CD4-positive, CD25-positive, alpha-beta regulatory T cell (primary cell): ENCODE data around the gene SLC7A5. TPM values are rescaled to one million over a fixed set of nuclear protein-coding genes. Genes with fewer than 3 reads are reported as not detected.
"Not testable (repeated sequence)": the region's sequence is repeated elsewhere in the genome, so short reads cannot be mapped to it uniquely, and the experiment has no call there.

ENCODE experiments used
- ATAC-seq, 2 donors: fragments of 150-1000 bp; cut with Tn5 transposase; one replicate each; pipeline ENCODE4 v1.10.0; 2021; ENCODE audit warnings: low read depth in 2 of 2, moderate number of reproducible peaks in 2 of 2, moderate library complexity in 1 of 2
- DNase-seq, 3 donors: peaks; one replicate each; pipeline versions ENCODE4 v3.0.0 to v3.0.0-alpha.2; 2012 to 2022; ENCODE audit warnings: mixed read lengths in 1 of 3
- H3K27ac ChIP-seq: one replicate; pipeline ENCODE4 v1.7.0; 2013; ENCODE audit warnings: mild to moderate bottlenecking, low read length; ENCODE audit not compliant: insufficient read depth, poor library complexity, severe bottlenecking
- H3K27me3 ChIP-seq: one replicate; pipeline ENCODE4 v1.7.0; 2013; ENCODE audit warnings: low read length; ENCODE audit not compliant: control insufficient read depth, insufficient read depth
- H3K36me3 ChIP-seq: one replicate; pipeline ENCODE4 v1.7.0; 2013; ENCODE audit warnings: mild to moderate bottlenecking, low read length, moderate library complexity; ENCODE audit not compliant: control insufficient read depth, insufficient read depth
- H3K4me1 ChIP-seq: 2 replicates; pipeline ENCODE4 v1.7.0; 2013; ENCODE audit warnings: mild to moderate bottlenecking, low read length; ENCODE audit not compliant: insufficient read depth, control insufficient read depth, poor library complexity, severe bottlenecking
- H3K4me3 ChIP-seq: one replicate; pipeline ENCODE4 v1.7.0; 2013; ENCODE audit warnings: low read depth, mild to moderate bottlenecking, low read length, moderate library complexity
- H3K9me3 ChIP-seq, 2 experiments: 1 replicate in 1 of 2; 2 replicates in 1 of 2; pipeline ENCODE4 v1.7.0; 2013; ENCODE audit warnings: low read length in 2 of 2, mild to moderate bottlenecking in 1 of 2, moderate library complexity in 1 of 2; ENCODE audit not compliant: control insufficient read depth in 2 of 2
- H3K27ac Mint-ChIP-seq, 3 donors: one replicate each; pipeline ENCODE4 v1.8.0; 2020 to 2022; ENCODE audit warnings: mild to moderate bottlenecking in 3 of 3, mixed read lengths in 3 of 3, moderate library complexity in 2 of 3
- H3K27me3 Mint-ChIP-seq: one replicate; pipeline ENCODE4 v1.8.0; 2022; ENCODE audit warnings: mild to moderate bottlenecking, mixed read lengths
- H3K36me3 Mint-ChIP-seq: one replicate; pipeline ENCODE4 v1.8.0; 2020; ENCODE audit warnings: mixed read lengths
- H3K4me1 Mint-ChIP-seq, 4 donors: one replicate each; pipeline ENCODE4 v1.8.0; 2020 to 2022; ENCODE audit warnings: mixed read lengths in 4 of 4, mild to moderate bottlenecking in 1 of 4
- H3K4me3 Mint-ChIP-seq, 4 donors: one replicate each; pipeline ENCODE4 v1.8.0; 2020 to 2022; ENCODE audit warnings: mild to moderate bottlenecking in 4 of 4, mixed read lengths in 4 of 4, moderate library complexity in 3 of 4
- H3K9me3 Mint-ChIP-seq, 7 donors: one replicate each; pipeline ENCODE4 v1.8.0; 2020 to 2022; ENCODE audit warnings: mixed read lengths in 7 of 7, mild to moderate bottlenecking in 3 of 7, moderate library complexity in 2 of 7
- polyA plus RNA-seq, 4 donors: library from polyadenylated mRNA; unstranded; fragments of 300-500 nt; fragmentation: Illumina TruSeq; gene quantifications; one replicate each; pipeline ENCODE4 v1.2.3, GENCODE V29; 2021
- total RNA-seq: library from RNA; stranded (reverse); gene quantifications from one replicate; pipeline ENCODE4 v1.2.3, GENCODE V29; 2022

The SLC7A5 gene
- total and polyA plus RNA-seq, 5 donors from 2014 or later: 10.3 to 111 (median 12.3) TPM

DNA sequence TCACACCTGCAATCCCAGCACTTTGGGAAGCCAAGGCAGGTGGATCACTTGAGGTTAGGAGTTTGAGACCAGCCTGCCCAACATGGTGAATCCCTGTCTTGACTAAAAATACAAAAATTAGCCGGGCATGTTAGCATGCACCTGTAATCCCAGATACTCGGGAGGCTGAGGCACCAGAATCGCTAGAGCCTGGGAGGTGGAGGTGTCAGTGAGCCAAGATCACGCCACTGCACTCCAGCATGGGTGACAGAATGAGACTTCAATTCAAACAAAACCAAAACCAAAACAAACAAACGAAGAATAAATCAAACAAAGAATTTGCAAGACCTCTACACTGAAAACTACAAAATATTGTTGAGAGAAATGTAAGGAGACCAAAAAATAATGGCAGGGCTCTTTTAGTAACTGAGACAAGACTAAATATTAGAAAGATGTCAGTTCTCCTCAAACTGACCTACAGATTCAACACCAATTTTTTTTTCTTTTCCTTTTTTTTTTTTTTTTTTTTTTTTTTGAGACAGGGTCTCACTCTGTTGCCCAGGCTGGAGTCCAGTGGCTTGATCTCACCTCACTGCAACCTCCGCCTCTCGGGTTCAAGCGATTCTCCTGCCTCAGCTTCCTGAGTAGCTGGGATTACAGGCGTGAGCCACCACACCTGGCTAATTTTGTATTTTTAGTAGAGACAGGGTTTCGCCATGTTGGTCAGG lies 80.4 kb downstream of the SLC7A5 start:
- DNase-seq, ATAC-seq, H3K4me1 ChIP-seq, H3K36me3 Mint-ChIP-seq, H3K27ac Mint-ChIP-seq, H3K27me3 ChIP-seq, H3K27me3 Mint-ChIP-seq, H3K9me3 ChIP-seq, H3K36me3 ChIP-seq, H3K27ac ChIP-seq, H3K9me3 Mint-ChIP-seq, H3K4me1 Mint-ChIP-seq, H3K4me3 ChIP-seq, H3K4me3 Mint-ChIP-seq: not testable (repeated sequence)

DNA sequence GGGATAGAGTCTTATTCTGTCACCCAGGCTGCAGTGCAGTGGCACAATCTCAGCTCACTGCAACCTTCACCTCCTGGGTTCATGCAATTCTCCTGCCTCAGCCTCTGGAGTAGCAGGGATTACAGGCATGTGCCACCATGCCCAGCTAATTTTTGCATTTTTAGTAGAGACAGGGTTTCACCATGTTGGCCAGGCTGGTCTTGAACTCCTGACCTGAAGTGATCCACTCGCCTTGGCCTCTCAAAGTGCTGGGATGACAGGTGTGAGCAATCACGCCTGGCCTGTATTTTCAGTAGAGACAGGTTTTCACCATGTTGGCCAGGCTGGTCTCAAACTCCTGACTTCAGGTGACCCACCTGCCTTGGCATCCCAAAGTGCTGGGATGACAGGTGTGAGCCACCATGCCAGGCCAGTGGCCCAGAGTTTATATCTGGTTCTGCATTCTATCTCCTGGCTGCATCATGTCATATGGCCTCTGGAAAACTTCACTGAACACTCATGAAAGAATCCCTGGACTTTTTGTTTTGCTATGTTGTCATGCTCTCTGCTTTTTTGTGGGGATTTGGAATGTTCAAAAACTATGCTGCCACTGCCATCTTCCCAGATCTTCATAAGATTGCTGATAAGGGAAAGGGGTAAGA lies 81.7 kb downstream of the SLC7A5 start:
- H3K36me3 Mint-ChIP-seq, H3K4me3 Mint-ChIP-seq, H3K4me1 Mint-ChIP-seq, H3K27me3 Mint-ChIP-seq, H3K9me3 Mint-ChIP-seq, H3K9me3 ChIP-seq, DNase-seq, ATAC-seq, H3K27ac ChIP-seq, H3K36me3 ChIP-seq, H3K4me1 ChIP-seq, H3K27ac Mint-ChIP-seq, H3K27me3 ChIP-seq, H3K4me3 ChIP-seq: not testable (repeated sequence)

DNA sequence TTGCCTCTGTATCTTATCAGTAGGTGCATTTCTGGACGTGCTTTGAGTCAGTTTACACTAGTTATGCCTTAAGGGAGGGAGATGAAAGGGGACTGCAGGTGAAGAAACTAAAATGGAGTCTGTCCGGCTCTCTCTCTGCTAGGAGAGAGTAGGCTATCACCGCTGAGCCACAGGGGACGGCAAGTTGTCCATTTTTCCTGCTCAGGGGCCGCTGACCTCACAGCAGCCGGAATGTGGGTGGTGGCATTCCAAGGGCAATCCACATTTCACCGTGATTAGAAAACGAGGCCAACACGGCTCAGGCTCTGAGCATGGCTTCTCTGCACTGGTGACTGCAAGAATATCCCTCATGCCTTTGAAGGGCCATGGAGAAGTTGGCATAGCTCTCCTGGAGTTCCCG lies 84.5 kb downstream of the SLC7A5 start:
- H3K36me3 ChIP-seq: no peaks in the 10 kb centered on the region
- no peaks in the 10 kb centered on the region for H3K27me3 ChIP-seq
- Mint-ChIP-seq H3K4me3 (no peak overlapping the region), H3K9me3 (peaks cover 0 to 3% (median 0%) of the 10 kb centered on the region in 7 donors), H3K36me3 (no peaks in the 10 kb centered on the region), H3K27me3 (peaks cover 8% of the 10 kb centered on the region), H3K27ac (no peak overlapping the region), H3K4me1 (peaks cover 5 to 17% (median 14%) of the 10 kb centered on the region in 4 donors)
- ATAC-seq (no peak), DNase-seq (no peak)
- no peak overlapping the region for H3K4me3 ChIP-seq
- no peak overlapping the region for H3K27ac ChIP-seq
- H3K9me3 ChIP-seq: no peaks in the 10 kb centered on the region
- peaks cover 18% of the 10 kb centered on the region for H3K4me1 ChIP-seq

DNA sequence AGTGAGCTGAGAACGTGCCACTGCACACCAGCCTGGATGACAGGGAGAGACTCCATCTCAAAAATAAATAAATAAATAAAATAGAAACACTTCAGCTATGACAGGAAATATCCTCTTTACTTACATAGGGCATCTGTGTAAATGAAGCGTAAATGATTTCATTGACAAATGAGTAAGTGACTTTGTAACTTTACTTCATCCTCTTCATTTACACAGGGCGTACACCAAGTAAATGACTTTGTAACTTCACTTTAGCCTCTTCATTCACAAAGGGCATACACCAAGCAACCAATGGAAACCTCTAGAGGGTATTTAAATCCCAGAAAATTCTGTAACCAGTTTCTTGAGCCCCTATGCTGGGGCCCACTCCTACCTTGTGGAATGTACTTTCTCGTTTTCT lies 87.3 kb downstream of the SLC7A5 start:
- DNase-seq (no peak), ATAC-seq (no peak)
- Mint-ChIP-seq H3K36me3 (no peaks in the 10 kb centered on the region), H3K27me3 (peaks cover 8% of the 10 kb centered on the region), H3K4me3 (no peak overlapping the region), H3K27ac (no peak overlapping the region), H3K4me1 (peaks cover 9 to 39% (median 23%) of the 10 kb centered on the region in 4 donors), H3K9me3 (peaks cover 0 to 3% (median 0%) of the 10 kb centered on the region in 7 donors)
- Histone ChIP-seq H3K27me3 (no peaks in the 10 kb centered on the region), H3K36me3 (no peaks in the 10 kb centered on the region), H3K27ac (no peak overlapping the region), H3K4me1 (peaks cover 38% of the 10 kb centered on the region), H3K9me3 (no peaks in the 10 kb centered on the region), H3K4me3 (no peak overlapping the region)

DNA sequence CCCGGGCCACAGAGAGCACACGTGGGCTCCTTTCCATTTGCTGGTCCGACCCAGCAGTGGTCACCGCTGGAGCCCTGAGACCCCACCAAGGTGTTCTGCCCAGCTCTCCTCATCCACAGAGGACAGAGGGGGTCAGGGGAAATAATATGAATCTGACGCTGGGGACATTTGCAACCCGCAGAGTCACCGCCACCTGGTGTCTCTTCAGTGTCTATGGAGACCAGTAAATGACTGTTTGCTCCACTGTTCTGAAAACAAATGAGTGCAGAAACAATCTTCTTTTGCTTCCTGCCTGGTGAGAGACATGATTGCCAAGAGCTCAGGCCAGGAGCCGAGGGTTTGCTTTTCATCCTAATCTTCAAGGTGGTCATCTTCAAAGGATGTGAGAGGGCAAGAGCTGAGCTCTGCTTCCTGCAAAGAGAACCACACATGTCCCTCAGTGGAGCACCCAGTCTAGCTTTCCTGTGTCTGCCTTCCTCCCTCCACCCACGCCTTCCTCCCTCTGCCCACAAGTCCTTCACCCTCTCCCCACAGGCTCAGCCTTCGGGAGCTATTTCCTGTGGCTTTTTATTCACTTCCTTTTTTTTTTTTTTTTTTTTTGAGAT lies 88.8 kb downstream of the SLC7A5 start:
- Mint-ChIP-seq H3K4me1 (peaks cover 9 to 39% (median 23%) of the 10 kb centered on the region in 4 donors), H3K36me3 (no peaks in the 10 kb centered on the region), H3K4me3 (peak overlapping the region; percentile 18 to 73 (median 46)), H3K27me3 (peaks cover 8% of the 10 kb centered on the region), H3K9me3 (peaks cover 0 to 3% (median 0%) of the 10 kb centered on the region in 7 donors), H3K27ac (peak overlapping the region; percentile 75 to 89 (median 87))
- Histone ChIP-seq H3K36me3 (no peaks in the 10 kb centered on the region), H3K4me1 (peaks cover 38% of the 10 kb centered on the region), H3K27ac (peak overlapping the region; percentile 33), H3K4me3 (peak overlapping the region; percentile 35), H3K27me3 (no peaks in the 10 kb centered on the region), H3K9me3 (no peaks in the 10 kb centered on the region)
- DNase-seq (peak in 2 of 3 donors; percentile 17 to 64), ATAC-seq (no peak)

Other genes with a start within 250 kb of the SLC7A5 start
- gene KLHDC4, start 103.5 kb downstream of the SLC7A5 start, total RNA-seq: 104 TPM
- 10 to 100 TPM; 17.0 to 23.0 (median 17.4) TPM for gene KLHDC4, start 103.5 kb downstream of the SLC7A5 start, polyA plus RNA-seq
- gene CA5A, start 67.0 kb upstream of the SLC7A5 start, total RNA-seq: not detected
- gene CA5A, start 67.0 kb upstream of the SLC7A5 start, polyA plus RNA-seq: not detected
- gene BANP, start 81.9 kb upstream of the SLC7A5 start, total RNA-seq: 114 TPM
- 10 to 100 TPM; 20.4 to 27.6 (median 25.9) TPM for gene BANP, start 81.9 kb upstream of the SLC7A5 start, polyA plus RNA-seq